HepG2 (cell line): ENCODE results near the gene ST3GAL2. TPM values are rescaled to one million over a fixed set of nuclear protein-coding genes. Genes with fewer than 3 reads are reported as not detected.

ENCODE experiments used
- ATAC-seq: fragments of 200-7000 bp; cut with Tn5 transposase; 3 replicates; pipeline ENCODE4 v1.9.1; 2020; ENCODE audit warnings: mild to moderate bottlenecking, moderate library complexity
- BruUV-seq: library from RNA; stranded (reverse); fragments of 400-500 nt; replicated peaks from 2 replicates; lab custom pipeline; 2021; lab: Mats Ljungman, UMichigan
- CTCF ChIA-PET: fragments of 300-600 bp; formaldehyde crosslinking; extraction: SDS; loops from one replicate; lab custom pipeline; 2021; ENCODE audit warnings: low total read pairs, inconsistent platforms, low intra/inter-chr PET ratio; lab: Yijun Ruan, JAX
- POLR2A ChIA-PET: fragments of 350-600 bp; sonication (Branson Sonifier 250); formaldehyde crosslinking; loops from one replicate; lab custom pipeline; 2020; ENCODE audit warnings: antibody characterized with exemption, inconsistent platforms; lab: Yijun Ruan, JAX
- DNase-seq: peaks from one replicate; pipeline ENCODE4 v3.0.0-alpha.2; 2015; ENCODE audit warnings: low spot score
- FAIRE-seq: peaks from 3 replicates; lab custom pipeline; 2011; peaks lifted over from hg19 to GRCh38; lab: Jason Lieb, UNC
- H2AFZ ChIP-seq: one replicate; pipeline ENCODE4 v1.6.1; 2011; ENCODE audit warnings: low read length, inconsistent platforms
- H3K27ac ChIP-seq: fragments of 300-600 bp; 3 replicates; pipeline ENCODE4 v1.8.0; 2011; ENCODE audit warnings: mixed run types, mild to moderate bottlenecking, mixed read lengths, low read length, inconsistent platforms; ENCODE audit not compliant: insufficient read depth; ENCODE audit errors: extremely low read length
- H3K27me3 ChIP-seq, 2 experiments: fragments of 200-600 bp in 1 of 2; 2 replicates in 1 of 2; 3 replicates in 1 of 2; pipeline versions ENCODE4 v1.6.0 to v1.8.0; 2011; ENCODE audit warnings: low read length in 2 of 2, mild to moderate bottlenecking in 2 of 2, moderate library complexity in 2 of 2, inconsistent platforms in 1 of 2; ENCODE audit not compliant: insufficient read depth in 2 of 2, control insufficient read depth in 1 of 2
- H3K36me3 ChIP-seq, 2 experiments: fragments of 200-600 bp in 1 of 2; replicated peaks in 1 of 2; 2 replicates in 1 of 2; 3 replicates in 1 of 2; pipeline versions ENCODE4 v1.5.1 to v1.8.0; 2011; ENCODE audit warnings: low read length in 2 of 2, inconsistent platforms in 1 of 2; ENCODE audit not compliant: insufficient read depth in 2 of 2, control insufficient read depth in 1 of 2
- H3K4me1 ChIP-seq: 2 replicates; pipeline ENCODE4 v1.5.1; 2012; ENCODE audit warnings: low read length, inconsistent platforms; ENCODE audit not compliant: insufficient read depth
- H3K4me2 ChIP-seq: 2 replicates; pipeline ENCODE4 v1.6.0; 2011; ENCODE audit warnings: low read depth, low read length, inconsistent platforms
- H3K4me3 ChIP-seq, 3 experiments: fragments of 200-600 bp in 1 of 3; sonication (generic), shearing (Covaris generic) in 1 of 3; replicated peaks in 1 of 3; 2 replicates each; pipeline ENCODE4 v1.5.1; 2011 to 2016; ENCODE audit warnings: low read length in 3 of 3, inconsistent platforms in 2 of 3, low read depth in 2 of 3, mild to moderate bottlenecking in 2 of 3, control low read depth in 1 of 3, mixed read lengths in 1 of 3; ENCODE audit not compliant: insufficient read depth in 1 of 3
- H3K79me2 ChIP-seq: one replicate; pipeline ENCODE4 v1.6.1; 2011; ENCODE audit warnings: low read length, inconsistent platforms; ENCODE audit not compliant: insufficient read depth
- H3K9ac ChIP-seq: 2 replicates; pipeline ENCODE4 v1.6.0; 2011; ENCODE audit warnings: mild to moderate bottlenecking, low read depth, low read length, inconsistent platforms; ENCODE audit not compliant: insufficient read depth
- H3K9me3 ChIP-seq: 2 replicates; pipeline ENCODE4 v1.5.1; 2012; ENCODE audit warnings: mild to moderate bottlenecking, low read length
- H4K20me1 ChIP-seq: 2 replicates; pipeline ENCODE4 v1.6.0; 2011; ENCODE audit warnings: inconsistent platforms, mild to moderate bottlenecking, low read length, moderate library complexity; ENCODE audit not compliant: insufficient read depth
- ATF7-NPFF ChIP-seq: sonication (generic); formaldehyde crosslinking; IDR thresholded peaks from 2 replicates; pipeline ENCODE4 v1.8.1; 2023; ENCODE audit warnings: mild to moderate bottlenecking, low read depth, missing genetic modification reagents, moderate library complexity
- CHCHD3 ChIP-seq: sonication (generic); formaldehyde crosslinking; IDR thresholded peaks from 2 replicates; pipeline ENCODE4 v1.8.0; 2022; ENCODE audit warnings: mild to moderate bottlenecking, missing genetic modification reagents, moderate library complexity
- CREB1 ChIP-seq, 2 experiments: fragments of 450-650 bp in 1 of 2; IDR thresholded peaks; 2 replicates each; pipeline ENCODE4 v1.6.1; 2016 to 2017; ENCODE audit warnings: control low read depth in 1 of 2, mild to moderate bottlenecking in 1 of 2, missing compliant biosample characterization in 1 of 2, missing genetic modification characterization in 1 of 2
- FOSL2 ChIP-seq: sonication (generic); formaldehyde crosslinking; IDR thresholded peaks from 2 replicates; pipeline ENCODE4 v1.4.0; 2020; ENCODE audit warnings: missing genetic modification reagents
- GFI1 ChIP-seq: sonication (generic); formaldehyde crosslinking; IDR thresholded peaks from 2 replicates; pipeline ENCODE4 v1.5.0; 2020; ENCODE audit warnings: missing genetic modification reagents, mild to moderate bottlenecking, borderline replicate concordance
- HNRNPK ChIP-seq: fragments of 200-400 bp; formaldehyde crosslinking; IDR thresholded peaks from 2 replicates; pipeline ENCODE4 v1.6.1; 2018; ENCODE audit warnings: low read length, low read depth, moderate library complexity, mild to moderate bottlenecking; ENCODE audit not compliant: poor library complexity, severe bottlenecking
- MEIS2 ChIP-seq: sonication (generic); formaldehyde crosslinking; IDR thresholded peaks from 2 replicates; pipeline ENCODE4 v1.9.0; 2021; ENCODE audit warnings: mild to moderate bottlenecking, missing genetic modification reagents
- MXD4 ChIP-seq: IDR thresholded peaks from 2 replicates; pipeline ENCODE4 v1.6.1; 2016; ENCODE audit warnings: mild to moderate bottlenecking, missing biosample characterization, missing genetic modification reagents
- TBX2 ChIP-seq: sonication (generic); formaldehyde crosslinking; IDR thresholded peaks from 2 replicates; pipeline ENCODE4 v1.5.0; 2020; ENCODE audit warnings: missing genetic modification reagents, mild to moderate bottlenecking, borderline replicate concordance
- ZNF326 ChIP-seq: sonication (generic); formaldehyde crosslinking; IDR thresholded peaks from 2 replicates; pipeline ENCODE4 v1.4.0; 2020; ENCODE audit warnings: missing genetic modification reagents, borderline replicate concordance
- ZNF354B ChIP-seq: sonication (generic); formaldehyde crosslinking; IDR thresholded peaks from 2 replicates; pipeline ENCODE4 v1.8.0; 2022; ENCODE audit warnings: mild to moderate bottlenecking, missing genetic modification reagents
- ZNF563 ChIP-seq: sonication (generic); formaldehyde crosslinking; IDR thresholded peaks from 2 replicates; pipeline ENCODE4 v1.8.0; 2022; ENCODE audit warnings: mild to moderate bottlenecking, moderate library complexity, missing genetic modification reagents
- ZNF577 ChIP-seq: sonication (generic); formaldehyde crosslinking; IDR thresholded peaks from 2 replicates; pipeline ENCODE4 v1.4.0; 2020; ENCODE audit warnings: mild to moderate bottlenecking, low read depth, missing genetic modification reagents, borderline replicate concordance
- ZNF777 ChIP-seq: sonication (generic); formaldehyde crosslinking; IDR thresholded peaks from 2 replicates; pipeline ENCODE4 v1.4.0; 2020; ENCODE audit warnings: missing genetic modification reagents
- ZNF790 ChIP-seq: sonication (generic); formaldehyde crosslinking; IDR thresholded peaks from 2 replicates; pipeline ENCODE4 v1.8.0; 2022; ENCODE audit warnings: missing genetic modification reagents, mild to moderate bottlenecking, borderline replicate concordance
- WGBS: methylation state at CpG from one replicate; pipeline ENCODE4 v1.1.6; 2017; ENCODE audit warnings: low lambda C conversion rate; 5-methylcytosine and 5-hydroxymethylcytosine counted together
- in situ Hi-C: cut with HindIII; loops from 2 replicates; pipeline ENCODE4 v1.10.0; 2017; ENCODE audit warnings: low pct_unique_long_range_greater_than_20kb; ENCODE audit not compliant: extremely low pct_ligation_motif_present
- intact Hi-C: fragments of 100-400 bp; cut with micrococcal nuclease; formaldehyde crosslinking; loops from one replicate; pipeline ENCODE4 v1.10.0; 2022; ENCODE audit not compliant: unreplicated experiment
- polyA plus RNA-seq, 8 experiments: library from polyadenylated mRNA; depleted of rRNA in 3 of 8; stranded (reverse) in 7 of 8; unstranded in 1 of 8; fragments of >200 nt; fragmentation: Illumina TruSeq in 4 of 8; extraction: Trizol in 4 of 8; gene quantifications; 2 replicates each; pipeline versions ENCODE4 v1.2.1 to v1.2.3, GENCODE V29; 2011 to 2016; ENCODE audit warnings: low read depth in 4 of 8, missing spikeins in 1 of 8, mixed read lengths in 1 of 8; ENCODE audit not compliant: insufficient read depth in 1 of 8
- total RNA-seq, 5 experiments: library from RNA; depleted of rRNA; stranded (reverse); fragments of >200 nt; fragmentation: Illumina TruSeq; extraction: Trizol; gene quantifications; 2 replicates each; pipeline ENCODE4 v1.2.3, GENCODE V29; 2016; ENCODE audit warnings: low read depth in 1 of 5
- TF ChIP-seq, protein P1 (sequence below), 2 experiments: sonication (generic) in 1 of 2; formaldehyde crosslinking in 1 of 2; IDR thresholded peaks; 2 replicates each; pipeline versions ENCODE4 v1.4.0 to v1.6.1; 2016 to 2020; ENCODE audit warnings: borderline replicate concordance in 1 of 2, low read depth in 1 of 2, mild to moderate bottlenecking in 1 of 2, missing genetic modification reagents in 1 of 2
- TF ChIP-seq, protein P2 (sequence below): sonication (generic); formaldehyde crosslinking; IDR thresholded peaks from 2 replicates; pipeline ENCODE4 v1.4.0; 2020; ENCODE audit warnings: missing genetic modification reagents

Gene ST3GAL2
- total and polyA plus RNA-seq, 2 of the 13 experiments (the other 11 are each of a cell fraction or from before 2014, with no cell fraction given): 16.3 to 24.9 TPM

DNA sequence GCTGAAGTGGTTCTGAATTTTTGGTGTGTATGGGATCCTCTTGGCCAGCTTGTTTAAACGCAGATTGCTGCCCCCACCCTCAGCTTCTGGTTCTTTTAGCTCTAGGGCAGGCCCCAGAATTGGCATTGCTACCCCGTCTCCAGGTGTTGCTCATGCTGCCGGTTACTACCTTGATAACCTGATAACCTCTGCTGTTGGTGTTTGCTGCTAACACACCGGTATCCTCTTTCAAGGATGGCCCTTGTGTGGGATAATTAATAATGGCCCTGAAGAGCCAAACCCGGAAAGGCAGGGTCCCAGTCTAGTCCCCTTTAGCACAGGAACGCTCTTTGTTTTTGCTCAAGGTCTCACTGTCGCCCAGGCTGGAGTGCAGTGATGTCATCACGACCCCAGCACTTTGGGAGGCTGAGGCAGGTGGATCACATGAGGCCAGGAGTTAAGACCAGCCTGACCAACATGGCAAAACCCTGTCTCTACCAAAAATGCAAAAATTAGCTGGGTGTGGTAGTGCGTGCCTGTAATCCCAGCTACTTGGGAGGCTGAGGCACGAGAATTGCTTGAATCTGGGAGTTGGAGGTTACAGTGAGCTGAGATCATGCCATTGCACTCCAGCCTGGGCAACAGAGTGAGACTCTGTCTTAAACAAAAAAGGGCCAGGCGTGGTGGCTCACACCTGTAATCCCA is 1.3 kb upstream of the ST3GAL2 start (continued):
- peak; percentile 38; the same call in 1 of the 2 replicates for TF ChIP-seq FOSL2
- TF ChIP-seq, protein P1, sequence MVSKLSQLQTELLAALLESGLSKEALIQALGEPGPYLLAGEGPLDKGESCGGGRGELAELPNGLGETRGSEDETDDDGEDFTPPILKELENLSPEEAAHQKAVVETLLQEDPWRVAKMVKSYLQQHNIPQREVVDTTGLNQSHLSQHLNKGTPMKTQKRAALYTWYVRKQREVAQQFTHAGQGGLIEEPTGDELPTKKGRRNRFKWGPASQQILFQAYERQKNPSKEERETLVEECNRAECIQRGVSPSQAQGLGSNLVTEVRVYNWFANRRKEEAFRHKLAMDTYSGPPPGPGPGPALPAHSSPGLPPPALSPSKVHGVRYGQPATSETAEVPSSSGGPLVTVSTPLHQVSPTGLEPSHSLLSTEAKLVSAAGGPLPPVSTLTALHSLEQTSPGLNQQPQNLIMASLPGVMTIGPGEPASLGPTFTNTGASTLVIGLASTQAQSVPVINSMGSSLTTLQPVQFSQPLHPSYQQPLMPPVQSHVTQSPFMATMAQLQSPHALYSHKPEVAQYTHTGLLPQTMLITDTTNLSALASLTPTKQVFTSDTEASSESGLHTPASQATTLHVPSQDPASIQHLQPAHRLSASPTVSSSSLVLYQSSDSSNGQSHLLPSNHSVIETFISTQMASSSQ (IDR thresholded peaks at IDR 0.05; ENCODE audit: low read depth): no peak
- TF ChIP-seq, protein P1 (CRISPR knock-in tag; IDR thresholded peaks at IDR 0.05; ENCODE audit: borderline replicate concordance): peak; percentile 37; the same call in 1 of the 2 replicates

DNA sequence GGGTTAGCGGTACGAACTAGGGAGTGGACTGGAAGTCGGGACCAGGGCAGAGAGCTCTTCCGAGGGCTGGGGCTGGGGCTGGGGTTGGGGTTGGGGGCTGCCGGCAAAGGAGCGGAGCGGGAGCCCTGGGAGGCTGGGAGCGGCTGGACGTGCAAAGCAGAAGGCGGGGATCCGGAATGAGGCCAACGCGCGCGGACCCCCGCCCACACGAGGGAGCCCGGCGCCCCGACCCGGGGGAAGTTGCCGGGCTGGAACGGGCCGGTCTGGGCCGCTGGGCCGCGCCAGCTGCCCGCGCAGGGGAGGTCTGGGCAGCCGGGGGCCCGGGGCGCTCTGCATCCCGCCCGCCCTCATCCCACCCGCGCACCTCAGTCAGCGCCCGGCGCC is 323 bp downstream of the ST3GAL2 start:
- peak overlapping the region; percentile 97 for H3K4me2 ChIP-seq
- 3% methylated on average over 14 of the region's 39 CpGs for WGBS
- BruUV-seq: no TSS peak
- no peaks in the 10 kb centered on the region; a peak in 1 of 5 replicates for H3K27me3 ChIP-seq
- DNase-seq: no peak
- intact Hi-C loops (loop anchor here (5.0 kb wide), 1 partner anchor 36 kb away; no protein-coding TSS in a partner anchor), in situ Hi-C loops (no loop called here)
- ChIA-PET POLR2A (interaction anchor here (0.8 to 8.3 kb wide), 8 partner anchors 9 to 92 kb away, joined by 3 to 78 read pairs (median 5); partner anchors contain the start of genes DDX19A and FCSK), CTCF (no interaction called here)
- peaks cover 70% of the 10 kb centered on the region for H3K4me1 ChIP-seq
- no peak overlapping the region for H2AFZ ChIP-seq
- peak overlapping the region; percentile 81 for H3K9ac ChIP-seq
- H3K4me3 ChIP-seq: peak overlapping the region; percentile 82 to 92 (median 89)
- no peaks in the 10 kb centered on the region for H4K20me1 ChIP-seq
- H3K36me3 ChIP-seq: peaks cover 5 to 9% of the 10 kb centered on the region in 2 experiments
- H3K9me3 ChIP-seq: no peaks in the 10 kb centered on the region
- peak overlapping the region; percentile 36 for H3K27ac ChIP-seq
- no peak; the same call in 1 of the 3 replicates for ATAC-seq
- FAIRE-seq: no peak
- peaks cover 40% of the 10 kb centered on the region for H3K79me2 ChIP-seq
- peak; percentile 57 for TF ChIP-seq ATF7-NPFF (CRISPR knock-in tag)
- TF ChIP-seq ZNF790 (CRISPR knock-in tag): 0 out of 2 replicates have a peak, but pooled peaks have one; percentile 5
- peak; percentile 60 for TF ChIP-seq CHCHD3 (CRISPR knock-in tag)
- TF ChIP-seq, protein P2, sequence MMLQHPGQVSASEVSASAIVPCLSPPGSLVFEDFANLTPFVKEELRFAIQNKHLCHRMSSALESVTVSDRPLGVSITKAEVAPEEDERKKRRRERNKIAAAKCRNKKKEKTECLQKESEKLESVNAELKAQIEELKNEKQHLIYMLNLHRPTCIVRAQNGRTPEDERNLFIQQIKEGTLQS (CRISPR knock-in tag): 0 out of 2 replicates have a peak, but pooled peaks have one; percentile 14
- TF ChIP-seq GFI1 (CRISPR knock-in tag): 0 out of 2 replicates have a peak, but pooled peaks have one; percentile 6
- TF ChIP-seq MXD4 (CRISPR knock-in tag): 0 out of 2 replicates have a peak, but pooled peaks have one; percentile 2
- TF ChIP-seq ZNF777 (CRISPR knock-in tag): peak; percentile 29; the same call in 1 of the 2 replicates
- TF ChIP-seq ZNF326 (CRISPR knock-in tag): no peak
- TF ChIP-seq ZNF354B (CRISPR knock-in tag): no peak
- TF ChIP-seq CREB1 (IDR thresholded peaks at IDR 0.05): no peak
- no peak for TF ChIP-seq CREB1 (CRISPR knock-in tag; IDR thresholded peaks at IDR 0.05)
- no peak for TF ChIP-seq TBX2 (CRISPR knock-in tag)
- TF ChIP-seq ZNF563 (CRISPR knock-in tag): peak; percentile 67; the same call in 1 of the 2 replicates
- TF ChIP-seq HNRNPK: peak; percentile 69
- peak; percentile 53; the same call in 1 of the 2 replicates for TF ChIP-seq MEIS2 (CRISPR knock-in tag)
- no peak for TF ChIP-seq ZNF577 (CRISPR knock-in tag)
